GM19328 (cell line): Measurements from ENCODE around the gene TMC2.

Experiments
- ATAC-seq: cut with Tn5 transposase; IDR thresholded peaks from one replicate; pipeline ENCODE4 v1.9.1; 2021; ENCODE audit warnings: mild to moderate bottlenecking, moderate library complexity; ENCODE audit not compliant: unreplicated experiment

TMC2 gene

GRCh38 chr20:2619961-2620595 is 83.7 kb downstream of the TMC2 start:
- no peak for ATAC-seq

- ATAC-seq, result no peak
These were observed 87.8 kb downstream of the TMC2 start for GRCh38 chr20:2624190-2624589.

GRCh38 chr20:2625062-2625461 is 88.7 kb downstream of the TMC2 start:
- ATAC-seq, result no peak

- no peak for ATAC-seq
These were observed 90.6 kb downstream of the TMC2 start for GRCh38 chr20:2626853-2627541.

- no peak for ATAC-seq
These were observed 94.9 kb downstream of the TMC2 start for GRCh38 chr20:2631228-2631627.

- no peak for ATAC-seq
These were observed 97.0 kb downstream of the TMC2 start for GRCh38 chr20:2633381-2633780.

- no peak for ATAC-seq
These were observed 100.9 kb downstream of the TMC2 start for GRCh38 chr20:2637246-2637645.

GRCh38 chr20:2640260-2640659 is 103.9 kb downstream of the TMC2 start:
- no peak for ATAC-seq

- no peak for ATAC-seq
These were observed 104.5 kb downstream of the TMC2 start for GRCh38 chr20:2640899-2641298.

GRCh38 chr20:2643708-2644107 is 107.3 kb downstream of the TMC2 start:
- no peak for ATAC-seq

GRCh38 chr20:2651772-2652723 is 115.7 kb downstream of the TMC2 start, which contains the start of gene NOP56:
Gene NOP56 (plus strand): TSS chr20:2652632. CDS start chr20:2652661, 29 bp downstream.
- peak; percentile 81 for ATAC-seq

- ATAC-seq, result peak; percentile 42
These were observed 116.6 kb downstream of the TMC2 start for GRCh38 chr20:2652724-2653555.

- ATAC-seq, result no peak
These were observed 117.4 kb downstream of the TMC2 start for GRCh38 chr20:2653556-2654383.

GRCh38 chr20:2654384-2654822 is 118.0 kb downstream of the TMC2 start:
- no peak for ATAC-seq

- no peak for ATAC-seq
These were observed 118.5 kb downstream of the TMC2 start for GRCh38 chr20:2654831-2655230.

- ATAC-seq, result no peak
These were observed 119.2 kb downstream of the TMC2 start for GRCh38 chr20:2655331-2656116.

GRCh38 chr20:2656471-2657117 is 120.2 kb downstream of the TMC2 start:
- ATAC-seq, result no peak

GRCh38 chr20:2657241-2657640 is 120.9 kb downstream of the TMC2 start:
- ATAC-seq, result no peak
